ENCODE data around the gene GBF1.

- TF ChIP-seq EZH2 (IDR thresholded peaks at IDR 0.05; ENCODE audit: borderline replicate concordance, low read length) (no peak), CTCF (conservative IDR thresholded peaks at IDR 0.05 in 1 of 2, IDR thresholded peaks at IDR 0.05 in 1 of 2; ENCODE audit: extremely low read depth in 1 of 2, insufficient read depth in 1 of 2, low read depth in 1 of 2, low read length in 2 of 2) (no peak)
Measured at GRCh38 chr10:102245932-102246251, 560 bp downstream of the GBF1 start.

All from mammary epithelial cell (primary cell).